H9 (cell line): ENCODE measurements around the gene MON2. TPM values are rescaled to one million over a fixed set of nuclear protein-coding genes. Genes with fewer than 3 reads are reported as not detected.

Experiments used
- DNase-seq: peaks from one replicate; pipeline ENCODE4 v3.0.0-alpha.2; 2017
- H2AFZ ChIP-seq: one replicate; pipeline ENCODE4 v1.6.1; 2013; ENCODE audit warnings: mild to moderate bottlenecking, low read length, control low read depth, moderate library complexity
- H2AK5ac ChIP-seq: 2 replicates; pipeline ENCODE4 v1.6.1; 2013; ENCODE audit warnings: low read length, control low read depth, mixed read lengths; ENCODE audit not compliant: insufficient read length
- H2BK120ac ChIP-seq: one replicate; pipeline ENCODE4 v1.6.1; 2013; ENCODE audit warnings: low read depth, mild to moderate bottlenecking, low read length, control low read depth, inconsistent platforms; ENCODE audit not compliant: poor library complexity, severe bottlenecking
- H2BK12ac ChIP-seq: 2 replicates; pipeline ENCODE4 v1.6.1; 2013; ENCODE audit warnings: low read length, control low read depth, mixed read lengths, low read depth; ENCODE audit not compliant: insufficient read length
- H2BK15ac ChIP-seq: 2 replicates; pipeline ENCODE4 v1.6.1; 2013; ENCODE audit warnings: low read depth, low read length, control low read depth
- H2BK20ac ChIP-seq: one replicate; pipeline ENCODE4 v1.6.1; 2013; ENCODE audit warnings: low read depth, mild to moderate bottlenecking, low read length, control low read depth, inconsistent platforms; ENCODE audit not compliant: poor library complexity, severe bottlenecking
- H2BK5ac ChIP-seq: 2 replicates; pipeline ENCODE4 v1.6.1; 2013; ENCODE audit warnings: low read length, control low read depth, mixed read lengths; ENCODE audit not compliant: insufficient read length
- H3K14ac ChIP-seq: 2 replicates; pipeline ENCODE4 v1.6.1; 2013; ENCODE audit warnings: low read length, control low read depth; ENCODE audit not compliant: insufficient read depth
- H3K18ac ChIP-seq: 2 replicates; pipeline ENCODE4 v1.6.1; 2013; ENCODE audit warnings: low read depth, mild to moderate bottlenecking, mixed read lengths, low read length, control low read depth; ENCODE audit not compliant: insufficient read length
- H3K23ac ChIP-seq: 2 replicates; pipeline ENCODE4 v1.6.1; 2013; ENCODE audit warnings: low read length, control low read depth, mixed read lengths, low read depth; ENCODE audit not compliant: insufficient read length
- H3K23me2 ChIP-seq: 2 replicates; pipeline ENCODE4 v1.6.1; 2013; ENCODE audit warnings: low read depth, mild to moderate bottlenecking, mixed read lengths, low read length, control low read depth; ENCODE audit not compliant: insufficient read length, poor library complexity, severe bottlenecking
- H3K27ac ChIP-seq: 2 replicates; pipeline ENCODE4 v1.5.1; 2013; ENCODE audit warnings: low read length, control low read depth, mixed read lengths, low read depth; ENCODE audit not compliant: insufficient read length
- H3K27me3 ChIP-seq: 2 replicates; pipeline ENCODE4 v1.6.1; 2013; ENCODE audit warnings: low read length, control low read depth, inconsistent platforms; ENCODE audit not compliant: insufficient read depth
- H3K4ac ChIP-seq: 2 replicates; pipeline ENCODE4 v1.6.1; 2013; ENCODE audit warnings: low read depth, mild to moderate bottlenecking, control low read depth, inconsistent platforms, low read length, moderate library complexity
- H3K4me1 ChIP-seq: 2 replicates; pipeline ENCODE4 v1.6.1; 2013; ENCODE audit warnings: low read length, control low read depth, inconsistent platforms; ENCODE audit not compliant: insufficient read depth
- H3K4me2 ChIP-seq: 2 replicates; pipeline ENCODE4 v1.6.1; 2013; ENCODE audit warnings: low read length, control low read depth, mixed read lengths; ENCODE audit not compliant: insufficient read length, insufficient read depth
- H3K56ac ChIP-seq: 2 replicates; pipeline ENCODE4 v1.6.1; 2013; ENCODE audit warnings: low read depth, mild to moderate bottlenecking, mixed read lengths, low read length, control low read depth; ENCODE audit not compliant: insufficient read length
- H3K79me1 ChIP-seq: 2 replicates; pipeline ENCODE4 v1.6.1; 2013; ENCODE audit warnings: low read depth, mild to moderate bottlenecking, moderate library complexity, low read length, control low read depth, inconsistent platforms; ENCODE audit not compliant: insufficient read depth, poor library complexity, severe bottlenecking
- H3K79me2 ChIP-seq: 2 replicates; pipeline ENCODE4 v1.6.1; 2013; ENCODE audit warnings: low read length, control low read depth, inconsistent platforms; ENCODE audit not compliant: insufficient read depth
- H3K9ac ChIP-seq: 2 replicates; pipeline ENCODE4 v1.6.1; 2013; ENCODE audit warnings: low read length, control low read depth, mixed read lengths; ENCODE audit not compliant: insufficient read length; ENCODE audit errors: extremely low read depth
- H3K9me3 ChIP-seq: one replicate; pipeline ENCODE4 v1.6.1; 2013; ENCODE audit warnings: low read depth, low read length, inconsistent platforms; ENCODE audit not compliant: control insufficient read depth
- H3T11ph ChIP-seq: one replicate; pipeline ENCODE4 v1.6.1; 2013; ENCODE audit warnings: mild to moderate bottlenecking, low read length, control low read depth, inconsistent platforms
- H4K20me1 ChIP-seq: one replicate; pipeline ENCODE4 v1.6.1; 2013; ENCODE audit not compliant: control insufficient read depth, insufficient read length, insufficient read depth
- H4K5ac ChIP-seq: 2 replicates; pipeline ENCODE4 v1.6.1; 2013; ENCODE audit warnings: low read depth, mild to moderate bottlenecking, mixed read lengths, low read length, control low read depth; ENCODE audit not compliant: insufficient read length
- H4K8ac ChIP-seq: replicated peaks from 2 replicates; pipeline ENCODE4 v1.6.1; 2013; ENCODE audit warnings: low read length, control low read depth, mixed read lengths, low read depth; ENCODE audit not compliant: insufficient read length
- H4K91ac ChIP-seq: 2 replicates; pipeline ENCODE4 v1.6.1; 2013; ENCODE audit warnings: low read depth, mild to moderate bottlenecking, moderate library complexity, mixed read lengths, low read length, control low read depth; ENCODE audit not compliant: insufficient read length
- H3K27ac Mint-ChIP-seq, 3 experiments: 2 replicates in 2 of 3; 3 replicates in 1 of 3; pipeline ENCODE4 v1.8.0; 2020 to 2021; ENCODE audit warnings: mixed read lengths in 3 of 3, mild to moderate bottlenecking in 1 of 3, moderate library complexity in 1 of 3
- H3K27me3 Mint-ChIP-seq: 2 replicates; pipeline ENCODE4 v1.8.0; 2021; ENCODE audit warnings: low read depth, mild to moderate bottlenecking, moderate library complexity, mixed read lengths
- H3K36me3 Mint-ChIP-seq, 3 experiments: 2 replicates in 2 of 3; 3 replicates in 1 of 3; pipeline ENCODE4 v1.8.0; 2020 to 2021; ENCODE audit warnings: low read depth in 3 of 3, mixed read lengths in 3 of 3; ENCODE audit not compliant: insufficient read depth in 1 of 3
- H3K4me1 Mint-ChIP-seq, 2 experiments: 2 replicates each; pipeline ENCODE4 v1.8.0; 2020; ENCODE audit warnings: mixed read lengths in 2 of 2
- H3K4me3 Mint-ChIP-seq, 2 experiments: 2 replicates in 1 of 2; 3 replicates in 1 of 2; pipeline ENCODE4 v1.8.0; 2020 to 2021; ENCODE audit warnings: mild to moderate bottlenecking in 2 of 2, mixed read lengths in 2 of 2, moderate library complexity in 1 of 2
- H3K9me3 Mint-ChIP-seq, 2 experiments: 2 replicates in 1 of 2; 3 replicates in 1 of 2; pipeline ENCODE4 v1.8.0; 2020; ENCODE audit warnings: mild to moderate bottlenecking in 2 of 2, mixed read lengths in 2 of 2, moderate library complexity in 1 of 2
- WGBS: extraction: QIAGEN DNeasy Blood & Tissue Kit; methylation state at CpG from one replicate; pipeline ENCODE4 v1.1.7; 2013; ENCODE audit warnings: missing lambda C conversion rate, low lambda C conversion rate, mixed read lengths; ENCODE audit not compliant: insufficient read length; ENCODE audit errors: extremely low coverage; 5-methylcytosine and 5-hydroxymethylcytosine counted together
- total RNA-seq: library from RNA; stranded (reverse); gene quantifications from 2 replicates; pipeline ENCODE4 v1.2.1, GENCODE V29; 2021
- TF ChIP-seq, protein P1 (sequence below): fragments of 200-600 bp; sonication (generic); conservative IDR thresholded peaks from 3 replicates; pipeline ENCODE4 v1.8.0; 2021; ENCODE audit warnings: antibody characterized with exemption, mild to moderate bottlenecking

Gene MON2
- total RNA-seq, 1 experiment from 2014 or later = 21.9 TPM

DNA sequence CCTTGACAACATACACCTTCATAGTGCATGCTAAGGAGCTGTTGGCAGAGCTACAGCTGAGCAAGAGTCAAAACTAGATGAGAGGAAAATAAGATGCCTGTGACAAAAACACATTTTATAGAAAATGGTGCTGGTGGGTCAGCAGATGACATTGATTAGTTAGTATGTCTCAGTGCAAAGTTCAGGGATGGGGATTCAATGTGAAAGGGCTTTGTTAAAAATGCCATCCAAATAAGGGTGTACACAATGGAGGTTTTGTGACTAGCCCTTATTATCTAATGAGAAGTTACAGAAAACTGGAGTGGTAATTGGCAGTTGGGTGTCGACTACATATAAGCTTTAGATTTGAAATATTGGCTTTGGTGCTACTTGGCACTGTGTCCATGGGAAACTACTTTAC is 169.0 kb downstream of the MON2 start:
- Histone ChIP-seq H3K27me3 (peaks cover 3% of the 10 kb centered on the region; the same call in 1 of the 2 replicates), H2AK5ac (no peak overlapping the region), H3K14ac (no peak overlapping the region), H4K20me1 (no peaks in the 10 kb centered on the region), H2BK20ac (no peak overlapping the region), H3K56ac (no peak overlapping the region), H4K91ac (no peak overlapping the region), H3K27ac (no peak overlapping the region), H3K23me2 (peaks cover 5% of the 10 kb centered on the region), H3K4ac (no peak overlapping the region), H3K79me2 (no peaks in the 10 kb centered on the region), H2BK12ac (no peak overlapping the region), H3K18ac (no peak overlapping the region), H3K9ac (no peak overlapping the region), H3T11ph (no peak overlapping the region), H3K4me2 (no peak overlapping the region), H2AFZ (no peak overlapping the region), H4K8ac (no peak overlapping the region), H2BK120ac (no peak overlapping the region), H4K5ac (no peak overlapping the region), H3K4me1 (no peaks in the 10 kb centered on the region; the same call in 1 of the 2 replicates), H2BK15ac (no peak overlapping the region), H2BK5ac (no peak overlapping the region), H3K79me1 (no peaks in the 10 kb centered on the region), H3K9me3 (no peaks in the 10 kb centered on the region), H3K23ac (no peak overlapping the region)
- peaks cover 29 to 31% of the 10 kb centered on the region in 2 experiments for H3K4me1 Mint-ChIP-seq
- peaks cover 57% of the 10 kb centered on the region for H3K27me3 Mint-ChIP-seq
- H3K27ac Mint-ChIP-seq = no peak overlapping the region
- no peaks in the 10 kb centered on the region; a peak in 1 of 5 replicates for H3K9me3 Mint-ChIP-seq
- no CpG with 5 or more reads among the region's 1 CpG for WGBS
- TF ChIP-seq, protein P1, sequence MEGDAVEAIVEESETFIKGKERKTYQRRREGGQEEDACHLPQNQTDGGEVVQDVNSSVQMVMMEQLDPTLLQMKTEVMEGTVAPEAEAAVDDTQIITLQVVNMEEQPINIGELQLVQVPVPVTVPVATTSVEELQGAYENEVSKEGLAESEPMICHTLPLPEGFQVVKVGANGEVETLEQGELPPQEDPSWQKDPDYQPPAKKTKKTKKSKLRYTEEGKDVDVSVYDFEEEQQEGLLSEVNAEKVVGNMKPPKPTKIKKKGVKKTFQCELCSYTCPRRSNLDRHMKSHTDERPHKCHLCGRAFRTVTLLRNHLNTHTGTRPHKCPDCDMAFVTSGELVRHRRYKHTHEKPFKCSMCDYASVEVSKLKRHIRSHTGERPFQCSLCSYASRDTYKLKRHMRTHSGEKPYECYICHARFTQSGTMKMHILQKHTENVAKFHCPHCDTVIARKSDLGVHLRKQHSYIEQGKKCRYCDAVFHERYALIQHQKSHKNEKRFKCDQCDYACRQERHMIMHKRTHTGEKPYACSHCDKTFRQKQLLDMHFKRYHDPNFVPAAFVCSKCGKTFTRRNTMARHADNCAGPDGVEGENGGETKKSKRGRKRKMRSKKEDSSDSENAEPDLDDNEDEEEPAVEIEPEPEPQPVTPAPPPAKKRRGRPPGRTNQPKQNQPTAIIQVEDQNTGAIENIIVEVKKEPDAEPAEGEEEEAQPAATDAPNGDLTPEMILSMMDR = no peak
- no peak for DNase-seq
- no peak overlapping the region for H3K4me3 Mint-ChIP-seq
- no peaks in the 10 kb centered on the region for H3K36me3 Mint-ChIP-seq
